ENCODE results near the gene MXI1. TPM values are rescaled to one million over a fixed set of nuclear protein-coding genes. Genes with fewer than 3 reads are reported as not detected.

MXI1 gene
- total RNA-seq, 2 experiments from 2014 or later: 11.7 to 22.3 TPM

DNA sequence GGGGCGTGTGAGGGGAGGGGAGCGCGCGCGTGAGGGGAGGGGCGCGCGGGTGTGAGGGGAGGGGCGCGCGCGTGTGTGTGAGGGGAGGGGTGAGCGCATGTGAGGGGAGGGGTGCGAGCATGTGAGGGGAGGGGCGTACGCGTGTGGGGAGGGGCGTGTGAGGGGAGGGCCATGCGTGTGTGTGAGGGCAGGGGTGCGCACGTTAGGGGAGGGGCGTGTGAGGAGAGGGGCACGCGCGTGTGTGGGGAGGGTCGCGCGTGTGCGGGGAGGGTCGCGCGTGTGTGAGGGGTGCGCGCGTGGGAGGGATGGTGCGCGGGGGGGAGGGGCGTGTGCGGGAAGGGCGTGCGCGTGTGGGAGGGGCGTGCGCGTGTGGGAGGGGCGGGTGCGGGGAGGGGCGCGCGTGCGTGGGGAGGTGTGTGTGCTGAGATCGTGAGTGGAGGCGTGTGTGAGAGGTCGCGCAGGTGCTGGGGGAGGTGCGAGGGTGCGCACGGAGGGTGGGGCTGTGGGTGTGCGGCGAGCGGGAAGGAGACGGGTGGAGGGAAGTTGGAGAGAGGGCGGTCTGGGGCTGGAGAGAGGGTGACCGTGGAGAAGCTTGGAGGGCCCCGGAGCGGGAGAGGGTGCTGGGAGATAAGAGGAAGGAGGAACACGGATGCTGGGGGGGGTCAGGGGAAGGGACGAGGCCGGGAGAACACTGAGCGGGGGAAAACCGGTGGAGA is 19.7 kb downstream of the MXI1 start:
- Histone ChIP-seq H3K4me3 (ENCODE audit: low read depth, low read length, poor library complexity, severe bottlenecking) (peak overlapping the region; percentile 79), H3K27ac (ENCODE audit: low read depth, low read length, poor library complexity, severe bottlenecking) (peak overlapping the region; percentile 72), H4K20me1 (ENCODE audit: insufficient read depth, low read length) (no peaks in the 10 kb centered on the region), H2AFZ (ENCODE audit: low read length) (no peak overlapping the region), H3K79me2 (ENCODE audit: insufficient read depth, low read depth, low read length) (no peaks in the 10 kb centered on the region), H3K9me3 (ENCODE audit: low read length) (no peaks in the 10 kb centered on the region), H3K36me3 (ENCODE audit: insufficient read depth, low read length) (no peaks in the 10 kb centered on the region), H3K4me2 (ENCODE audit: low read length) (peak overlapping the region; percentile 70), H3K9me2 (ENCODE audit: insufficient read depth, low read length) (no peaks in the 10 kb centered on the region), H3K4me1 (ENCODE audit: insufficient read depth, low read length, poor library complexity, severe bottlenecking) (peaks cover 13% of the 10 kb centered on the region)
- no peak for DNase-seq (ENCODE audit: low spot score)
- ChIA-PET POLR2A (interaction anchor here (0.5 to 0.8 kb wide), 5 partner anchors 15 to 973 kb away, joined by 3 to 5 read pairs (median 3); no protein-coding TSS in a partner anchor), CTCF (ENCODE audit: unreplicated experiment) (interaction anchor here (0.6 to 0.8 kb wide), 4 partner anchors 19 to 1953 kb away, joined by 3 to 13 read pairs (median 4); no protein-coding TSS in a partner anchor)
- BruUV-seq (replicated peaks): no TSS peak
- TF ChIP-seq CTCF (conservative IDR thresholded peaks at IDR 0.05; ENCODE audit: low read length) (no peak), EZH2phosphoT487 (IDR thresholded peaks at IDR 0.05; ENCODE audit: borderline replicate concordance, low read depth, low read length) (no peak)
- intact Hi-C loops (cut with micrococcal nuclease; ENCODE audit: unreplicated experiment): loop anchor here (1.0 to 5.0 kb wide), 3 partner anchors 42 to 315 kb away; no protein-coding TSS in a partner anchor

GRCh38 chr10:110228066-110228465 is 20.7 kb downstream of the MXI1 start:
- intact Hi-C loops (cut with micrococcal nuclease; ENCODE audit: unreplicated experiment): loop anchor here (5.0 kb wide), 1 partner anchor 316 kb away; no protein-coding TSS in a partner anchor
- H3K9me3 ChIP-seq (ENCODE audit: low read length): no peaks in the 10 kb centered on the region
- H3K4me2 ChIP-seq (ENCODE audit: low read length): no peak overlapping the region

More at GRCh38 chr10:110228066-110228465, 20.7 kb downstream of the MXI1 start:
- Histone ChIP-seq H3K27ac (ENCODE audit: low read depth, low read length, poor library complexity, severe bottlenecking) (no peak overlapping the region), H3K36me3 (ENCODE audit: insufficient read depth, low read length) (no peaks in the 10 kb centered on the region), H3K79me2 (ENCODE audit: insufficient read depth, low read depth, low read length) (no peaks in the 10 kb centered on the region), H3K4me1 (ENCODE audit: insufficient read depth, low read length, poor library complexity, severe bottlenecking) (peaks cover 11% of the 10 kb centered on the region), H3K9me2 (ENCODE audit: insufficient read depth, low read length) (no peaks in the 10 kb centered on the region), H3K4me3 (ENCODE audit: low read depth, low read length, poor library complexity, severe bottlenecking) (no peak overlapping the region), H4K20me1 (ENCODE audit: insufficient read depth, low read length) (no peaks in the 10 kb centered on the region), H2AFZ (ENCODE audit: low read length) (no peak overlapping the region)
- no peak for TF ChIP-seq EZH2phosphoT487 (IDR thresholded peaks at IDR 0.05; ENCODE audit: borderline replicate concordance, low read depth, low read length)
- TF ChIP-seq CTCF (conservative IDR thresholded peaks at IDR 0.05; ENCODE audit: low read length): no peak
- no TSS peak for BruUV-seq (replicated peaks)
- no peak for DNase-seq (ENCODE audit: low spot score)
- ChIA-PET CTCF (ENCODE audit: unreplicated experiment) (no interaction called here), POLR2A (no interaction called here)

All from OCI-LY7 (cell line).